B cell (primary cell): ENCODE measurements around the gene HSD11B2. TPM values are rescaled to one million over a fixed set of nuclear protein-coding genes. Genes with fewer than 3 reads are reported as not detected.

ENCODE experiments used
- ATAC-seq: fragments of 200-7000 bp; cut with Tn5 transposase; one replicate; pipeline ENCODE4 v1.10.0; 2021; ENCODE audit warnings: low read depth, mild to moderate bottlenecking, moderate number of reproducible peaks, moderate library complexity
- CTCF ChIA-PET: fragments of 350-600 bp; sonication (Branson Sonifier 250); formaldehyde crosslinking; loops from one replicate; lab custom pipeline; 2021; ENCODE audit warnings: antibody characterized with exemption, inconsistent platforms; lab: Charles Lee
- POLR2A ChIA-PET: fragments of 350-600 bp; sonication (Branson Sonifier 250); formaldehyde crosslinking; loops from one replicate; lab custom pipeline; 2021; ENCODE audit warnings: antibody characterized with exemption; lab: Charles Lee
- DNase-seq: peaks from one replicate; pipeline ENCODE4 v3.0.0; 2013
- H2AFZ ChIP-seq: 2 replicates; pipeline ENCODE4 v1.6.1; 2012; ENCODE audit warnings: mild to moderate bottlenecking, low read depth, low read length; ENCODE audit not compliant: insufficient read depth, poor library complexity, severe bottlenecking
- H3K27ac ChIP-seq, 2 donors: 1 replicate in 1 of 2; 2 replicates in 1 of 2; pipeline ENCODE4 v1.5.1; 2012 to 2013; ENCODE audit warnings: low read length in 2 of 2, mild to moderate bottlenecking in 2 of 2, moderate library complexity in 1 of 2
- H3K27me3 ChIP-seq, 4 experiments: fragments of 200-600 bp in 1 of 4; sonication (generic) in 1 of 4; replicated peaks in 1 of 4; 1 replicate in 2 of 4; 2 replicates in 2 of 4; pipeline versions ENCODE4 v1.6.1 to v1.7.0; 2013 to 2016; ENCODE audit warnings: low read length in 3 of 4, mild to moderate bottlenecking in 2 of 4, mixed read lengths in 1 of 4, moderate library complexity in 1 of 4; ENCODE audit not compliant: insufficient read depth in 4 of 4, control insufficient read depth in 3 of 4; ENCODE audit errors: control extremely low read depth in 1 of 4
- H3K36me3 ChIP-seq, 2 experiments: replicated peaks in 1 of 2; 1 replicate in 1 of 2; 2 replicates in 1 of 2; pipeline versions ENCODE4 v1.6.1 to v1.7.1; 2013; ENCODE audit warnings: low read length in 1 of 2; ENCODE audit not compliant: insufficient read depth in 2 of 2, control insufficient read depth in 1 of 2; ENCODE audit errors: control extremely low read depth in 1 of 2, extremely low read depth in 1 of 2
- H3K4me1 ChIP-seq, 2 donors: fragments of 200-600 bp in 1 of 2; sonication (generic) in 1 of 2; 1 replicate in 1 of 2; 2 replicates in 1 of 2; pipeline versions ENCODE4 v1.5.1 to v1.6.1; 2013 to 2017; ENCODE audit warnings: low read length in 2 of 2; ENCODE audit not compliant: control insufficient read depth in 2 of 2, insufficient read depth in 2 of 2
- H3K4me2 ChIP-seq: replicated peaks from 2 replicates; pipeline ENCODE3; 2012; ENCODE audit warnings: mild to moderate bottlenecking, low read depth, low read length; ENCODE audit not compliant: poor library complexity, severe bottlenecking
- H3K4me3 ChIP-seq, 5 experiments: fragments of 200-600 bp in 1 of 5; sonication (generic) in 1 of 5; 1 replicate in 3 of 5; 2 replicates in 2 of 5; pipeline versions ENCODE4 v1.5.1 to v1.7.0; 2011 to 2016; ENCODE audit warnings: low read length in 4 of 5, mild to moderate bottlenecking in 4 of 5, low read depth in 2 of 5, control low read depth in 1 of 5, moderate library complexity in 1 of 5; ENCODE audit not compliant: insufficient read depth in 1 of 5; ENCODE audit errors: control extremely low read depth in 1 of 5, extremely low read depth in 1 of 5
- H3K79me2 ChIP-seq: fragments of 200-600 bp; sonication (generic); one replicate; pipeline ENCODE4 v1.6.0; 2016; ENCODE audit warnings: low read length; ENCODE audit not compliant: control insufficient read depth, insufficient read depth
- H3K9ac ChIP-seq: fragments of 200-600 bp; sonication (generic); 2 replicates; pipeline ENCODE4 v1.6.1; 2017; ENCODE audit warnings: mild to moderate bottlenecking, low read length, moderate library complexity
- H3K9me3 ChIP-seq, 3 donors: one replicate each; pipeline versions ENCODE4 v1.6.1 to v1.7.1; 2013; ENCODE audit warnings: low read length in 2 of 3; ENCODE audit not compliant: control insufficient read depth in 2 of 3, insufficient read depth in 1 of 3; ENCODE audit errors: control extremely low read depth in 1 of 3
- H4K20me1 ChIP-seq: 2 replicates; pipeline ENCODE4 v1.6.0; 2012; ENCODE audit warnings: mild to moderate bottlenecking, low read length; ENCODE audit not compliant: insufficient read depth, control insufficient read depth, poor library complexity, severe bottlenecking
- H3K27ac Mint-ChIP-seq: one replicate; pipeline ENCODE4 v1.8.0; 2021; ENCODE audit warnings: mixed read lengths
- H3K27me3 Mint-ChIP-seq: one replicate; pipeline ENCODE4 v1.8.0; 2021; ENCODE audit warnings: mixed read lengths
- H3K4me1 Mint-ChIP-seq: one replicate; pipeline ENCODE4 v1.8.0; 2021; ENCODE audit warnings: mixed read lengths
- H3K4me3 Mint-ChIP-seq: one replicate; pipeline ENCODE4 v1.8.0; 2021; ENCODE audit warnings: mixed read lengths
- H3K9me3 Mint-ChIP-seq: one replicate; pipeline ENCODE4 v1.8.0; 2022; ENCODE audit warnings: mixed read lengths; ENCODE audit not compliant: insufficient read depth
- EZH2 ChIP-seq: IDR thresholded peaks from 2 replicates; pipeline ENCODE4 v1.6.1; 2012; ENCODE audit warnings: borderline replicate concordance, low read depth, mild to moderate bottlenecking, moderate library complexity, low read length; ENCODE audit not compliant: insufficient read depth, poor library complexity, severe bottlenecking
- WGBS: methylation state at CpG from one replicate; pipeline ENCODE4 v1.1.5; 2013; ENCODE audit warnings: missing lambda C conversion rate; ENCODE audit not compliant: insufficient coverage; 5-methylcytosine and 5-hydroxymethylcytosine counted together
- intact Hi-C: fragments of 100-400 bp; cut with micrococcal nuclease; formaldehyde crosslinking; loops from one replicate; pipeline ENCODE4 v1.10.0; 2022
- polyA plus RNA-seq: library from polyadenylated mRNA; depleted of rRNA; stranded (reverse); fragments of >200 nt; gene quantifications from 2 replicates; pipeline ENCODE4 v1.2.3, GENCODE V29; 2012
- total RNA-seq, 2 donors: library from RNA; stranded (reverse); fragments of 120-200 nt in 1 of 2; gene quantifications; 1 replicate in 1 of 2; 2 replicates in 1 of 2; pipeline versions ENCODE4 v1.2.3 to v1.2.4, GENCODE V29; 2013 to 2022
- TF ChIP-seq, protein P1 (sequence below): fragments of 200-600 bp; IDR thresholded peaks from one replicate; pipeline ENCODE4 v1.8.0; 2022; ENCODE audit warnings: antibody characterized with exemption, mild to moderate bottlenecking

The HSD11B2 gene
- total and polyA plus RNA-seq, 2 donors (not counting 1 experiment from before 2014, with no cell fraction given) = 0.09 TPM; not detected in 1

GRCh38 chr16:67451061-67451703 is 20.3 kb downstream of the HSD11B2 start:
- no peak overlapping the region for H3K9ac ChIP-seq
- TF ChIP-seq EZH2 = no peak
- TF ChIP-seq, protein P1, sequence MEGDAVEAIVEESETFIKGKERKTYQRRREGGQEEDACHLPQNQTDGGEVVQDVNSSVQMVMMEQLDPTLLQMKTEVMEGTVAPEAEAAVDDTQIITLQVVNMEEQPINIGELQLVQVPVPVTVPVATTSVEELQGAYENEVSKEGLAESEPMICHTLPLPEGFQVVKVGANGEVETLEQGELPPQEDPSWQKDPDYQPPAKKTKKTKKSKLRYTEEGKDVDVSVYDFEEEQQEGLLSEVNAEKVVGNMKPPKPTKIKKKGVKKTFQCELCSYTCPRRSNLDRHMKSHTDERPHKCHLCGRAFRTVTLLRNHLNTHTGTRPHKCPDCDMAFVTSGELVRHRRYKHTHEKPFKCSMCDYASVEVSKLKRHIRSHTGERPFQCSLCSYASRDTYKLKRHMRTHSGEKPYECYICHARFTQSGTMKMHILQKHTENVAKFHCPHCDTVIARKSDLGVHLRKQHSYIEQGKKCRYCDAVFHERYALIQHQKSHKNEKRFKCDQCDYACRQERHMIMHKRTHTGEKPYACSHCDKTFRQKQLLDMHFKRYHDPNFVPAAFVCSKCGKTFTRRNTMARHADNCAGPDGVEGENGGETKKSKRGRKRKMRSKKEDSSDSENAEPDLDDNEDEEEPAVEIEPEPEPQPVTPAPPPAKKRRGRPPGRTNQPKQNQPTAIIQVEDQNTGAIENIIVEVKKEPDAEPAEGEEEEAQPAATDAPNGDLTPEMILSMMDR = no peak
- no peak overlapping the region for H3K4me2 ChIP-seq
- ChIA-PET CTCF (interaction anchor here (1.1 to 1.6 kb wide), 2 partner anchors 23 to 26 kb away, joined by 4 to 6 read pairs; no protein-coding TSS in a partner anchor), POLR2A (no interaction called here)
- peaks cover 34% of the 10 kb centered on the region for H3K79me2 ChIP-seq
- Mint-ChIP-seq H3K27ac (no peak overlapping the region), H3K27me3 (no peaks in the 10 kb centered on the region), H3K9me3 (no peaks in the 10 kb centered on the region), H3K4me1 (peaks cover 4% of the 10 kb centered on the region), H3K4me3 (no peak overlapping the region)
- no peaks in the 10 kb centered on the region for H3K4me1 ChIP-seq
- no peak overlapping the region for H3K4me3 ChIP-seq
- no peak overlapping the region for H2AFZ ChIP-seq
- WGBS = 97% methylated on average over 12 of the region's 12 CpGs
- H3K27me3 ChIP-seq = no peaks in the 10 kb centered on the region
- no peak overlapping the region for H3K27ac ChIP-seq
- H4K20me1 ChIP-seq = peaks cover 84% of the 10 kb centered on the region
- peaks cover 0 to 2% (median 0%) of the 10 kb centered on the region in 3 donors for H3K9me3 ChIP-seq
- peaks cover 0 to 67% of the 10 kb centered on the region in 2 experiments for H3K36me3 ChIP-seq
- no peak for ATAC-seq
- DNase-seq = no peak
- intact Hi-C loops = no loop called here

- Mint-ChIP-seq H3K4me1 (peaks cover 4% of the 10 kb centered on the region), H3K27me3 (no peaks in the 10 kb centered on the region), H3K9me3 (no peaks in the 10 kb centered on the region), H3K4me3 (no peak overlapping the region), H3K27ac (no peak overlapping the region)
- ATAC-seq (no peak), DNase-seq (no peak)
- no peak for TF ChIP-seq EZH2
- TF ChIP-seq, protein P1 = no peak
- Histone ChIP-seq H3K9me3 (peaks cover 0 to 2% (median 0%) of the 10 kb centered on the region in 3 donors), H2AFZ (no peak overlapping the region), H3K4me2 (no peak overlapping the region), H3K27me3 (no peaks in the 10 kb centered on the region), H3K9ac (no peak overlapping the region), H3K36me3 (peaks cover 0 to 69% of the 10 kb centered on the region in 2 experiments), H3K4me1 (no peaks in the 10 kb centered on the region), H4K20me1 (peaks cover 84% of the 10 kb centered on the region), H3K27ac (no peak overlapping the region), H3K4me3 (no peak overlapping the region), H3K79me2 (peaks cover 30% of the 10 kb centered on the region)
- intact Hi-C loops = no loop called here
- ChIA-PET POLR2A (no interaction called here), CTCF (interaction anchor here (1.1 kb wide), 1 partner anchor 24 kb away, joined by 6 read pairs; no protein-coding TSS in a partner anchor)
- WGBS = 96% methylated on average over 2 of the region's 2 CpGs
Observed at GRCh38 chr16:67451704-67452435, 20.9 kb downstream of the HSD11B2 start.
